Activated T-helper 17 cell treated with anti-CD3 and anti-CD28 coated beads, Interleukin-2, amount 50 U/mL, for 72 hours (primary cell): ENCODE data around the gene DHRS3. TPM values are rescaled to one million over a fixed set of nuclear protein-coding genes. Genes with fewer than 3 reads are reported as not detected.

Experiments used
- ATAC-seq: fragments of 150-1000 bp; cut with Tn5 transposase; replicated peaks from 2 replicates; pipeline ENCODE4 v1.10.0; 2021; ENCODE audit warnings: mild to moderate bottlenecking, moderate library complexity
- H3K27ac Mint-ChIP-seq: one replicate; pipeline ENCODE4 v1.8.0; 2022; ENCODE audit warnings: mixed read lengths
- H3K27me3 Mint-ChIP-seq: one replicate; pipeline ENCODE4 v1.8.0; 2022; ENCODE audit warnings: mixed read lengths
- H3K36me3 Mint-ChIP-seq: one replicate; pipeline ENCODE4 v1.8.0; 2022; ENCODE audit warnings: low read depth, mild to moderate bottlenecking, mixed read lengths
- H3K4me1 Mint-ChIP-seq: one replicate; pipeline ENCODE4 v1.8.0; 2022; ENCODE audit warnings: mixed read lengths
- H3K4me3 Mint-ChIP-seq: one replicate; pipeline ENCODE4 v1.8.0; 2022; ENCODE audit warnings: mild to moderate bottlenecking, mixed read lengths
- H3K9me3 Mint-ChIP-seq: one replicate; pipeline ENCODE4 v1.8.0; 2022; ENCODE audit warnings: mixed read lengths
- total RNA-seq, 2 donors: library from RNA; stranded (reverse); gene quantifications; one replicate each; pipeline ENCODE4 v1.2.3, GENCODE V29; 2022

DHRS3 gene
- total RNA-seq, 2 donors from 2014 or later = 15.9 to 97.8 TPM

DNA sequence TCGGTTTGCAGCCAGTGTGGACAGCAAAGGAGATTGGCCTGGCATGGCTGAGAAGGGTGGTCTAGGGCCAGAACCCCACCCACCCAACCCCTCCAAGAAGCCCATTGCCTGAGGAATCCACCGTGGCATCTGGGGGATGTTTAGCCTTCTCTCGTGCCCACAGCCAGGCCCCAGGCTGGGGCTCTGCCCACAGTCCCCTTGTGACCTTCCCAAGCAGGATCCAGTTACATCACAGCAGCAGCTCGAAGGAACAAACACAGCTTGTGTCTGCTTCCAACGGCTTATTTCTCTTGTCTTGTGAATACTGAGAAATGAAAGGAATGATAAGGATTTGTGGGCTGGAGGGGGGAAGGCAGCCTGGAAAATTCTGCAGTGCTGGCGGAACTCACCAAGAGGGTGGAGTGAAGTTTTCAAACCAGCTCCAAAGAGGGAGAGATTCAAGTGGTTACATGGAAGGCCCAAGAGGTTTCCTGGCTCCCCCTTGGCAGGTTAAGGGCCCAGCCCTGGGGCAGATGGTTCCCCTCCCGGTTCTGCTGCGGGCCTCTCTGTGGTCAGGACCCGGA is 61.6 kb downstream of the DHRS3 start:
- no peak overlapping the region for H3K4me3 Mint-ChIP-seq
- H3K9me3 Mint-ChIP-seq = no peaks in the 10 kb centered on the region
- no peaks in the 10 kb centered on the region for H3K4me1 Mint-ChIP-seq
- ATAC-seq = no peak
- H3K27me3 Mint-ChIP-seq = no peaks in the 10 kb centered on the region
- no peak overlapping the region for H3K27ac Mint-ChIP-seq
- H3K36me3 Mint-ChIP-seq = no peaks in the 10 kb centered on the region

DNA sequence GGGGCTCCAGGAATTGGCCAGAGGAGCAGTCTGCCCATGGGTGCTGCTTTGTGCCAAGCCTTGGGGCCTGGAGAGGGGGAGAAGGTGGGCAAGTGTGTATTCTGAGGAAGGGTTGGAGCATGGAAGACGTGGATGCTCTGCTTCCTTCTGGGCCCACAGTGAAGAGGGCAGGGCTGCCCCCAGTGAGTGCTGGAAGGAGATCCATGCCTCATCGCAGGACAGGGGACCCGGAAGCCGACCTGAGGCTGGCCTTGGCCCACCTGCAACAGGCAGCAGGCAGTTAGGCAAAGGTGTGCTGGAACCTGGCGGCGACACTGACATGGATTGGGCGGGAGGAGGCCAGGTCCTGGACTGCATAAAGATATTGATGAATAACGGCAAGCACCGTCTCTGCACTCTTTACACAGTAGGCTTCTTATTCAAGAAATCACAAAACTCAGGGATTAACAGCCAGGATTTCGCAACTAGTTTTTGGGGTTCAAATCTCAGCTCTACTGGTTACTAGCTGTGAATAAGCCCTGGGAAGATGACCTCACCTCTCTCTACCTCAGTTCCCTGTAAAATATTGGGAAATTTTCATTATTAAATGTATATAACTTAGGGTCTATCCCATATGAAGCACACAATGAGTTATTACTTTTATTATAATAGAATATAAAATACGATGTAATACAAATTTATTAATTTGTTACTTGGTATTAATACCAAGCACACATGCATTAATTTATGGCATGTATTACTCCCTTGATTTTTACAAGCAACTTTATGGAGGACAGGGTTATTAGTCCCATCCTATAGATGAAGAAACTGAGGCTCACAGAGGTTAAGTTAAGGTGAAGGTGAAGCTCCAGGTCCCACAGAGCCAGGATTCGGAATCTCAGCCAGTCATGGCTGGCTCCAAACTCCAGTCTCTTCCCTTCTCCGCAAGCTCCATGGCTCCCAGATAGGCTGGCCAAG is 62.3 kb downstream of the DHRS3 start:
- Mint-ChIP-seq H3K36me3 (no peaks in the 10 kb centered on the region), H3K9me3 (no peaks in the 10 kb centered on the region), H3K4me3 (no peak overlapping the region), H3K27ac (no peak overlapping the region), H3K4me1 (no peaks in the 10 kb centered on the region), H3K27me3 (no peaks in the 10 kb centered on the region)
- ATAC-seq = no peak

DNA sequence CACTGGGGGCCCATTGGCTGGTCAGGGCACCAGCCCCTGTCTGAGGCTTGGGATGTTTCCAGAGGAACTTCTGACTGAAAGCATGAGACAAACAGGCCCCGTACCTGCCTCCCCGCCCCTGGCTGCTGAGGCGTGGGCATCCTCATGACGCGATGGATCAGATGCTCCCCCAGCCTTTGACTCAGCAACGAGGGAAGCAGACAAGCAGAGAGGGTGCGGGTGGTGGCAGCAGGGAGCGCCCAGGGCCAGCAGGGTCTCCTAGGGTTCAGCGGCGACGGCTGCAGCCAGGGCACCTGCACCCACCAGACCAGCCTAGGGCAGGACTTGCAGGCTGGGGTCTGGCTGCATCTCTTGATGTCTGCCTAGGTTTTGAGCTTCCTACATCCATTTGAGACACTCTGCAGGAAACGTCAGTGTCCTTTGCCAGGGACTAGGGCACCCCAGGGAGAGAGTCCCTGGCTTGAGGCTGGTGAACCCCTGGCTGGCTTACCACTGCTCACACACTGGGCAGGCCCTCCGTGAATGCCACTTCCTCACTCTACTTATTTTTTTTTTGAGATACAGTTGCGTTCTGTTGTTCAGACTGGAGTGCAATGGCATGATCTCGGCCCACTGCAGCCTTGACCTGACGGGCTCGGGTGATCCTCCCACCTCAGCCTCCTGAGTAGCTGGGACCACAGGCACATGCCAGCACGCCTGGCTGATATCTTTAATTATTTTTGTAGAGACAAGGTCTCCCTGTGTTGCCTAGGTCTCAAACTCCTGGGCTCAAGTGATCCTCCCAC is 63.3 kb downstream of the DHRS3 start:
- no peak for ATAC-seq
- Mint-ChIP-seq H3K4me3 (no peak overlapping the region), H3K4me1 (no peaks in the 10 kb centered on the region), H3K36me3 (no peaks in the 10 kb centered on the region), H3K27ac (no peak overlapping the region), H3K9me3 (no peaks in the 10 kb centered on the region), H3K27me3 (no peaks in the 10 kb centered on the region)

DNA sequence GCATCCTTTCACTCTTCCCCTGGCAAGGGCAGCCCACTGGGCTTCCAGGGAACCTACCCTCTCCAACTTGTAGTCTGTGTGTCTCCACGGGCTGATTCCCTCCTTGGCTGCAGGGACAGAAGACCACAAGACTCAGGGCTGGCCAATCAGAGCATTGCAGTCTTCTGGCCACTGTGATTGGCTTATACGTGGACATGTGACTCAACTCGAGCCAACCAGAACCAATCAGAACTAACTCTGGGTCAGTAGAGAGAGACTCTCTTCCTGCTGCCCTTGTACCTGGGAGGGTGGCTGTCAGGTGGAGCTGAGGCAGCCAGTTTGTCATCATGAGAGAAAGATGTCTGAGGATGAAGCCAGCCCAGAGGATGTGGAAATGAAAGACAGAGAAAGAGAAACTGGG is 64.0 kb downstream of the DHRS3 start:
- H3K27me3 Mint-ChIP-seq = no peaks in the 10 kb centered on the region
- H3K27ac Mint-ChIP-seq = peak overlapping the region; percentile 13
- H3K4me3 Mint-ChIP-seq = no peak overlapping the region
- H3K9me3 Mint-ChIP-seq = no peaks in the 10 kb centered on the region
- ATAC-seq = peak; percentile 44
- H3K4me1 Mint-ChIP-seq = no peaks in the 10 kb centered on the region
- H3K36me3 Mint-ChIP-seq = no peaks in the 10 kb centered on the region

DNA sequence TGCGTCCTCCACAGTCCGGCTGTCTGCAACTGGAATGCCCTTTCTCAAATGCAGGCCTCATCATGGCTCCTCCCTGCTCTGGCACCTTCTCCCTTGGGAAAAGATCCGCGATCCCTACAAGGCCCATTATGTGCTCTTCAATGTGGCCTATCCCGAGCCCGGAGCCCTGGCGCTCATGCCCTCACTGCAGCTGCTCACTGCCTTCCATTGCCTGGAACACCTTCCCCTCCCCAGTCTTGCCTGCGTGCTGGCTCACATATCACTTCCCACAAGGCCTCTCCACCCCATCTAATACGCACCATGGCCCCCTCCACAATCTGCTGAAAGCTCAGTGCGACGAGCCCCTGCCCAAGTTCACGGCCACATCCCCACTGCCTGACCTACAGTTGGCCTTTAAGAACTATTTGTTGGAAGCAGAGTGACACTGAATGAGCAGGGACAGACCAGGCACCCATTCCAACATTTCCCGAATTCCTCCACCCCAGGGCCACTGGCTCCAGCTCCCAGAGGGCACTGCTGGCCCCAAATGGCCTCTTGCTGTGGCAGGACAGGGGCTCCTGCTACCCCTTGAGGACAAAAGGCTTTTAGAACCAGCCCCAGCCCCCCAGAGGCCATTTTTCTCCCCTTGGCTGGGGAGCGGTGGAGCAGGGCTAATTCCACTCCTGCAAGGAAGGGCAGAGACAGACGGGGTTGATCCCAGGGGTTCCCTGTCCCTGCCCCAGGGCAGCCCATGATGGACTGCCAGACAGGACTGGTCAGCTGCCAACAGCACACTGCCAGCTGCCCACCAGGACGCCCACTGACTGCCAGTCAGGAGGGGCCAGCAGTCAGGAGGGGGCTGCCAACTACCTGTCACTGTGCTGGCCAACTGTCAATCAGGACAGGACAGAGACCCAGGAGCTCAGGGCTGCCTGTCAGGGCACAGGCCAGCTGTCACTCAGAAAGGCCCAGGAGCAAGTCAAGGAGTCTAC is 64.8 kb downstream of the DHRS3 start:
- Mint-ChIP-seq H3K9me3 (no peaks in the 10 kb centered on the region), H3K4me3 (no peak overlapping the region), H3K36me3 (no peaks in the 10 kb centered on the region), H3K27me3 (no peaks in the 10 kb centered on the region), H3K4me1 (no peaks in the 10 kb centered on the region), H3K27ac (no peak overlapping the region)
- ATAC-seq = peak; percentile 5

DNA sequence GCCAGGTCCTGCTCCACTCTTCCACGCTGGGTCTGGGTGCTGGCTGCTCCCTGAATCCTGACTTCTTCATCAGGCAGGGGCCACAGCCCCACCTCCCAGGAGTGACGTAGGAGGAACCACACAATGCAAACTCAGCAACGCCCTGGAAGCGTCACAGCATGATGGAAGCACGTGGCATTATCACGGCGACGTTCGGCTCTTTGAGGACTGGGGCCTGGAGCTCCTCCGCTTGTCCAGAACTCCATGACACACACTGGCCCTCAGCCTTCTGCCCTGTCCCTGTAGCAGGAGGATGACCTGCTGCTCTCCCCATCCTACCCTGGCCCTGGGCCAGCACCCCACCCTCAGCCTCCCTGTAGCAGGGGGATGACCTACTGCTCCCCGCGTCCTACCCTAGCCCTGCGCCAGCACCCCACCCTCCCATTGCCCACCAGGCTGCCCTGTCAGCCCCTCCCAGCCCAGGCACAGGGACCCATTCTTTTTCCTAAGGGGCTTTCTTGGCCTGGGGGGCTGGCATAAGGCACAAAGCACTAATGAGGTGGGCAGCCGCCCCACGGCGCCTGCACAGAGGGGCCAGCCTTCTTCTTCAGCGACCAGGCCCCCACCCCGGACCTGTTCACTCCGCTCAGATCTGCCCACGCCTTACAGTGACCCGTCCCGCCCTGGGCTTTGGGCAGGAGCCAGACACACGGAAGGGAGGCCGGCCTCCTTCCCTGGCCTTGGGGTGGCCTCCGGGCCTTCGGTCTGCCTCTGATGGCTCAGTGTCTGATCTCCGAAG is 65.7 kb downstream of the DHRS3 start:
- no peak for ATAC-seq

DNA sequence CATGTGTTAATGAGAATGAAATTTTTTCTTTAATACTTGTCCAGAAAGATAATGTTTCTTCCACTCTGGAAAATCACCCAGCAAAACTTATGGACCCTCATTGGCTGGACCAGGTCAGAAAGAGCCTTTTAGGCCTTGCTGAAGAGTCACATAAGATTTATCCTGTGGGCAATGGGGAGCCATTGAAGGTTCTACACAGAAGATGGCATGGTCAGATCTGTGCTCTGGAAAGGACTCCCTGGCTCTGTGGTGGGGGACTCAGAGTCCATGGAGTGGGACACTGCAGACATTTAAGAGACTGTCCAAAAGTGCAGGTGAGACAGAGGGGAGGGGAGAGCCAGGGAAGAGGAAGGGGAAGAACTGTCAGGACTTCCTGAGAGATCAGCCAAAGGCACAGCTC is 66.4 kb downstream of the DHRS3 start:
- Mint-ChIP-seq H3K9me3 (no peaks in the 10 kb centered on the region), H3K36me3 (no peaks in the 10 kb centered on the region), H3K27me3 (no peaks in the 10 kb centered on the region), H3K4me1 (no peaks in the 10 kb centered on the region), H3K27ac (no peak overlapping the region), H3K4me3 (no peak overlapping the region)
- ATAC-seq = no peak

More for the DNA sequence above, 65.7 kb downstream of the DHRS3 start:
- Mint-ChIP-seq H3K36me3 (no peaks in the 10 kb centered on the region), H3K4me3 (no peak overlapping the region), H3K9me3 (no peaks in the 10 kb centered on the region), H3K27me3 (no peaks in the 10 kb centered on the region), H3K27ac (no peak overlapping the region), H3K4me1 (no peaks in the 10 kb centered on the region)

DNA sequence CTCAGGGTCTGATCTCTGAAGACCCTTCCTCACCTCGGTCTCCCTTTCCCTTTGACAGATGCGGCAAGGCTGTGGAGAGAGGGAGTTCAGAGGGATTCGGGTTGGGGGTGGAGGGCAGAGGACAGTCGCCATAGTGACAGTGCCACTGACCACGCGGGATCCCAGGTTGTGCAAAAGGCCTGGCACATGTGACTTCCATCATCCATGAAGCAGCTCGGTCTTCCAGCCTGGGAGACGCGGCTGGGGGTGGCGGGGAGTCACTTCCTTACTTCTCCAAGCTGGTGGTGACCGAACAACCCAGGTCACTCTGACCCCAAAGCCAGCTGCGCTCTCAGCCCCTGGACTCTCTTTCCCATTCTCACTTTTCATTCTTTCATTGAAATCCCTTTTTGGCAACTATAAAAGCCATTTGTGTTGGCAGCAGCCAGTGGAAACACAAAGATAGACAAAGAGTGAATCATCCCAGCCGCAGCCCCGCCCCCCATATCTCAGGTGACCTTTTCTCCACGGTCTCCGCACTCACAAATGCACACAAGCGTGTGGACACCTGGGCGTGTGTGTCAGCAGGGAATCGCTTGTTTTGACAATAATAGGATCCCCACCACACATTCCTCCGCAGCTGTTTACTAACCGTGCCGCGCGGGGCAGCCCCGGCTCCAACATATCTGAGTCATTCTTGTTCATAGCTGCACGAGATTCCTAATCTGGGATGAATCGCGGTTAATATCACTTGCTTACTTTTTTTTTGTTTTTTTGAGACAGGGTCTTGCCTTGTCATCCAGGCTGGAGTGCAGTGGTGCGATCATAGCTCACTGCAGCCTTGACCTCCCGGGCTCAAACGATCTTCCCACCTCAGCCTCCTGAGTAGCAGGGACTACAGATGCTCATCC is 68.3 kb downstream of the DHRS3 start:
- H3K36me3 Mint-ChIP-seq = no peaks in the 10 kb centered on the region
- H3K27ac Mint-ChIP-seq = no peak overlapping the region
- H3K9me3 Mint-ChIP-seq = no peaks in the 10 kb centered on the region
- no peak overlapping the region for H3K4me3 Mint-ChIP-seq
- H3K27me3 Mint-ChIP-seq = no peaks in the 10 kb centered on the region
- no peaks in the 10 kb centered on the region for H3K4me1 Mint-ChIP-seq
- ATAC-seq = no peak

DNA sequence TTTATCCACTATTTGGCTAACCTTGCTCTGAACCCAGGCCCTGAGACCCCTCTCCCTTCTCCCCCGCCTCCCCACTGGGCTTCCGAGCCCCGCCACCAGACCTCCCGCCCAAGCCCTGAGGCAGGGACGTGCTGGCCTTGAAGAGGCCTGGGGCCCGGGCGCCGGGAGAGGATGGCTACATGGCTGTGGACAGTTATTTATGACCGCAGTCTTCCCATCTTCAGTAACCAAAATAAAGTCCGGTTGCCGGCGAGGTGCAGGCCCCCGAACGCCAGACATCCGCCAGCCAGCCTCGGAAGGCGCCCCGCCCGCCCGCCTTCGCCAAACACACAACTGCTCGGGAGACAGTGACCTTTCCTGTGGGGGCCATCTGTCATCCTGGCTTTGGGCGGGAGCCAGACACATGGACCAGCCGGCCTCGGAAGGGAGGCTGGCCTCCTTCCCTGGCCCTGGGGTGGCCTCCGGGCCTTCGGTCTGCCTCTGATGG is 69.0 kb downstream of the DHRS3 start:
- no peak for ATAC-seq
- Mint-ChIP-seq H3K27ac (no peak overlapping the region), H3K4me3 (no peak overlapping the region)

DNA sequence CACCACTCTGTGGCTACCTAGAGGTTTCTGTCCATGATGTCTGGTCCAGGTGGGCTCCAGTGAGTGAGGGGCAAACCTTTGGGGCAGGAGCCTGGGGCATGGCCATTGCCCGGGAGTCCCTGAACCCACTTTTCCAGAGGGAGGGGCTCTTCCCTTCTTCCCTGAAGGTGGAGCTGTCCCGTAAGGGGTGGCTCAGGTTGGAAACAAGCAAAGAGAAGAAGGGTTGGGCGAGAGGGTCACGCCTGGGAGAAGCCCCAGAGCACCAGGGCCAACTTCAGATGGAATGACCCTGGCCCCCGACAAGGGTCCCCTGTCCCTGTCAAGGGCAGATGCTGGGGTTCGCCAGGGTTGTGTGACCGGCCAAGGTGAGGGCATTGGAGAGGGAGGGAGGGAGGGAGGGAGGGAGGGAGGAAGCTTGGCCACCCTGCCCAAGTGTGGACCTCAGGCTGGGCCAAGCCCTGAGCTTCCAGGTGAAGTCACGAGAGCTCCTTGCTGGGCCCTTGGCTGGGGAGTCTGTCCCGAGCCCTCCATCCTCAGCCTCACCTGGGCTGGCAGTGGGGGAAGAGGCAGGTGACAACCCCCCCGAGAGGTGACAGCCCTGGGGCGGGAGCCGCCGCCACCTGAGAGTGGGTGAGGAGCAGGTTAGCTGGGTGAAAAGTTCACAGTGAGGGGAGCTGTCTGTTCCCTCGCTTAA is 69.6 kb downstream of the DHRS3 start:
- H3K36me3 Mint-ChIP-seq = no peaks in the 10 kb centered on the region
- no peaks in the 10 kb centered on the region for H3K4me1 Mint-ChIP-seq
- no peak for ATAC-seq
- H3K27me3 Mint-ChIP-seq = no peaks in the 10 kb centered on the region
- no peaks in the 10 kb centered on the region for H3K9me3 Mint-ChIP-seq
- no peak overlapping the region for H3K4me3 Mint-ChIP-seq
- H3K27ac Mint-ChIP-seq = no peak overlapping the region

More for the DNA sequence above, 69.0 kb downstream of the DHRS3 start:
- no peaks in the 10 kb centered on the region for H3K4me1 Mint-ChIP-seq
- no peaks in the 10 kb centered on the region for H3K27me3 Mint-ChIP-seq
- H3K36me3 Mint-ChIP-seq = no peaks in the 10 kb centered on the region
- no peaks in the 10 kb centered on the region for H3K9me3 Mint-ChIP-seq

DNA sequence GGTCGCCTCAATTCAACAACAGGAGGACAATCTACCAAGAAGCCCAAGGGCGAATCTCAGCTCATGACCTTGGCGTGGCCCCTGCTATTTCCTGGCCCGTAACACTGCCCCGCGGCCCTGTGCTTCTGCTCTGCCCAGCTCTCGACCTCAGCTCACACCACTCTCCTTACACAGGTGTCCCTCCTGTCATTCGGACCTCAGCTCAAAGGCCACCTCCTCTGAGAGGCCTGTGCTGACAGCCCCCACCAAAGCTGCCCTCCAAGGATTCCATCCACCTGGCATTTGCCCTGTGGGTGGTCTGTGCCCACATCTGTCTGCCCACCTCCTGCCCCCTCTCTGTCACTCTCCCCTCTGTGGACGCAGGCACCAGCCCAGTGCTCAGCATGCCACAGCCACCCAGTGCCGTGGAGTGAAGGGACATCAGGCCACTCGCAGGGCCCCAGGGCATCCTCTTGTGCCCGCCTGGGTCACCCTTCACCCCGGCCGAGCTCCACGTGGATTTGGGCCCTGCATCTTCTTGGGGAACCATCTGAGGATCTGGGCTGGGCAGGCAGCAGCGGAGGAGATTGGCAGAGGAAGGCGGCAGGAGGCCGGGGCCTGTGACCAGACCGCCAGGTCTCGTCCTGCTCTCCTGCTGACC is 70.3 kb downstream of the DHRS3 start:
- Mint-ChIP-seq H3K4me1 (no peaks in the 10 kb centered on the region), H3K27ac (peak overlapping the region; percentile 51), H3K36me3 (no peaks in the 10 kb centered on the region), H3K27me3 (no peaks in the 10 kb centered on the region), H3K9me3 (no peaks in the 10 kb centered on the region), H3K4me3 (no peak overlapping the region)
- no peak for ATAC-seq
